ENCODE measurements around the gene IPCEF1.

The IPCEF1 gene

GRCh38 chr6:154356690-154357089, at the start of gene IPCEF1:
Gene IPCEF1, minus strand, starts transcription at chr6:154356803. Its CDS starts 90,856 bp downstream, at chr6:154265947.
- Mint-ChIP-seq H3K9me3 (peaks cover 9% of the 10 kb centered on the region), H3K4me3 (no peak within 1 kb of the TSS), H3K36me3 (ENCODE audit: low read depth) (no peaks in the 10 kb centered on the region), H3K4me1 (ENCODE audit: low read depth) (peaks cover 72% of the 10 kb centered on the region), H3K27me3 (peaks cover 11% of the 10 kb centered on the region), H3K27ac (no peak within 1 kb of the TSS)

DNA sequence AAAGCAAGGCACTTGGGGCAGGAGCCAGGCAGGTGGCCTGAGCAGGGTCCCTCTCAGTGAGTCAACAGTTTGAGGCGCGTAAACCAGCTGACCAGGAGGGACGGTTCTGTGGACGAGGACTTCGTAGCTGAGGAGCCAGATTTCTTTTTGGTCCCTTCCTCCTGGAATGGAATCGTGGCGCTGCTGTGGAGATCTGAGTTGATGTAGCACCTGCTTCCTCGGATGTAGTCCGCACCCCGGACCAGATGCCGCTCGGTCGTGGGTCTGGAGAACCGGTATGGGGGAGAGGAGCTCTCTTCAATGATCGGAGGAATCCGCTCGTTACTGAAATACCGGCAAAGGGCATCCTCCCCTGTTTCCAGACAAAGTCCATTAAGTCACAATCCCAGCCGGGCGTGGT, 49.7 kb upstream of the IPCEF1 start:
- H3K27ac Mint-ChIP-seq, result no peak overlapping the region
- H3K4me1 Mint-ChIP-seq (ENCODE audit: low read depth), result no peaks in the 10 kb centered on the region
- H3K4me3 Mint-ChIP-seq, result no peak overlapping the region
- H3K9me3 Mint-ChIP-seq, result no peaks in the 10 kb centered on the region
- H3K36me3 Mint-ChIP-seq (ENCODE audit: low read depth), result no peaks in the 10 kb centered on the region
- no peaks in the 10 kb centered on the region for H3K27me3 Mint-ChIP-seq

DNA sequence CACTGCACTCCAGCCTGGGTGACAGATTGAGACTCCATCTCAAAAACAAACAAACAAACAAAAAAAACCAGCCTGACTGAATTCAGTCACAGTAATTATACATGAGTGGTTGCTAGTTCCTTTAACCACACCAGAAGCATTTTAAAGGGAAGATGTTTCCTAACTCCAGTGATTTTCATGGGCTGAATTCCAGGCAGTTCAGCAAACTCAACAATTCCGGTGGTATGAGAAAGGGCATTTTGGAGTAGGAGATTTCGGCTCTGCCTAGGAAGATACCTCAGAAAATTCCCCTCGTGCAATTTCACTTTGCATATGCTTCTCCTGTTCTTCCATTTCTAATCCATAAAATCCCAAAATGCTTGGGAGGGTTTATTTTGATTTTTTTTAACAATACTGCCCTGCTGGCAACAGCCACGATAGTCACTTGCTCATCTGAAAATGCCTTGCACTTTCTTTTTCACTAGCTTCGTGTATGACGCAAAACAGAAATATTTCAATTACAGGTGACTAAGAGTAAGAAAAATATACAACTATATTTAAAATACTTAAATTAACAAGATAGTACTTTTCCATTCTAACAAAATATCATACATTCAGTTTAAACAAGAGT, 48.3 kb upstream of the IPCEF1 start:
- no peak overlapping the region for H3K4me3 Mint-ChIP-seq
- H3K4me1 Mint-ChIP-seq (ENCODE audit: low read depth), result no peaks in the 10 kb centered on the region
- no peaks in the 10 kb centered on the region for H3K27me3 Mint-ChIP-seq
- H3K9me3 Mint-ChIP-seq, result no peaks in the 10 kb centered on the region
- no peaks in the 10 kb centered on the region for H3K36me3 Mint-ChIP-seq (ENCODE audit: low read depth)
- H3K27ac Mint-ChIP-seq, result no peak overlapping the region

- no peaks in the 10 kb centered on the region for H3K4me1 Mint-ChIP-seq (ENCODE audit: low read depth)
- H3K4me3 Mint-ChIP-seq, result no peak overlapping the region
- no peaks in the 10 kb centered on the region for H3K27me3 Mint-ChIP-seq
- no peaks in the 10 kb centered on the region for H3K9me3 Mint-ChIP-seq
- no peak overlapping the region for H3K27ac Mint-ChIP-seq
- H3K36me3 Mint-ChIP-seq (ENCODE audit: low read depth), result no peaks in the 10 kb centered on the region
Observed at GRCh38 chr6:154403788-154404187, 47.2 kb upstream of the IPCEF1 start.

- no peak overlapping the region for H3K27ac Mint-ChIP-seq
- no peaks in the 10 kb centered on the region for H3K36me3 Mint-ChIP-seq (ENCODE audit: low read depth)
- H3K4me1 Mint-ChIP-seq (ENCODE audit: low read depth), result no peaks in the 10 kb centered on the region
- no peaks in the 10 kb centered on the region for H3K27me3 Mint-ChIP-seq
- no peak overlapping the region for H3K4me3 Mint-ChIP-seq
- H3K9me3 Mint-ChIP-seq, result no peaks in the 10 kb centered on the region
Observed at GRCh38 chr6:154402081-154402780, 45.6 kb upstream of the IPCEF1 start.

GRCh38 chr6:154399097-154399496, 42.5 kb upstream of the IPCEF1 start:
- Mint-ChIP-seq H3K4me3 (no peak overlapping the region), H3K36me3 (ENCODE audit: low read depth) (no peaks in the 10 kb centered on the region), H3K4me1 (ENCODE audit: low read depth) (no peaks in the 10 kb centered on the region), H3K27ac (no peak overlapping the region), H3K9me3 (no peaks in the 10 kb centered on the region), H3K27me3 (no peaks in the 10 kb centered on the region)

DNA sequence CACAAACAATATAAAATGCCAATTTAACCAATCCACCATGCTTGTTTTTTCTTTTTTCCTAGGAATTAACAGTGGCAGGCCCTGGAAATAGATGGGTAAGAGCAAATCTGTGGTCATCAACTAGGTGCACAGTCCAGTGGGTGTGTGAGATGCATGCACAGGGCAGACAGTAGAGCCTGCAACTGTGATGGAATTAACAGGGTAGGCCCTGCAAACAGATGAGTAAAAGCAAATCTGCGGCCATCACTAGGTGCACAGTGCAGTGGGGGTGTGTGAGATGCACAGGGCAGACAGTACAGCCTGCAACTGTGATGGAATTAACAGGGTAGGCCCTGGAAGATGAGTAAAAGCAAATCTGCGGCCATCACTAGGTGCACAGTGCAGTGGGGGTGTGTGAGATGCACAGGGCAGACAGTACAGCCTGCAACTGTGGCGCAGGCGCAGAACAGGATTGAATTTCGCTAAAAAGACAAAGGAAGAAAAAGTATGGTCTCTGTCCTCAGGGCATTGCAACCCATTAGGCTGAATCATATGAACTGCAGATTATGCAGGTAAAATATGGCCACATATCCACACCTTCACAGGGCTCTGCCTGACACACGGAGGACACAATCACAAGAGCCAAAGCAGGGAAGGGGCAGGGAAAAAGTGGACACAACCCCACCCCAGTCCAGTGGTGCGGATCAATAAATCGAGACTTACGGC, 41.0 kb upstream of the IPCEF1 start:
- no peak overlapping the region for H3K4me3 Mint-ChIP-seq
- H3K9me3 Mint-ChIP-seq, result no peaks in the 10 kb centered on the region
- H3K4me1 Mint-ChIP-seq (ENCODE audit: low read depth), result no peaks in the 10 kb centered on the region
- no peaks in the 10 kb centered on the region for H3K27me3 Mint-ChIP-seq
- no peak overlapping the region for H3K27ac Mint-ChIP-seq
- H3K36me3 Mint-ChIP-seq (ENCODE audit: low read depth), result no peaks in the 10 kb centered on the region

DNA sequence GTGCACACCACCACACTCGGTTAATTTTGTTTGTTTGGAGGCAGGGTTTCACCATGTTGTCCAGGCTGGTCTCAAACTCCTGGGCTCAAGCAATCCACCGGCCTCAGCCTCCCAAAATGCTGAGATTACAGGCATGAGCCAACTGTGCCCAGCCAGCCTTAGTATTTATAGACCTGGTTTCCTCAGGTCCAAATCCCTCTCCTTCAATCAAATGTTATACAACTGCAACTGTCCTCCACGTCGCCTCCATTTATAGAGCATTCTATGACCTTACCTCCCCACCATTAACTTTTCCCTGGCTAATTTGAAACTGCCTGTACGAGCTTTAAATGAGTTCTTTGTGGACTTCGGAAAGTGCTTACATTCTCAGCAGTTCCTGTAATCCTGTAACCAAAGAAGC, 39.3 kb upstream of the IPCEF1 start:
- no peaks in the 10 kb centered on the region for H3K4me1 Mint-ChIP-seq (ENCODE audit: low read depth)
- H3K27me3 Mint-ChIP-seq, result peaks cover 3% of the 10 kb centered on the region
- H3K27ac Mint-ChIP-seq, result no peak overlapping the region
- no peak overlapping the region for H3K4me3 Mint-ChIP-seq
- no peaks in the 10 kb centered on the region for H3K36me3 Mint-ChIP-seq (ENCODE audit: low read depth)
- H3K9me3 Mint-ChIP-seq, result no peaks in the 10 kb centered on the region

DNA sequence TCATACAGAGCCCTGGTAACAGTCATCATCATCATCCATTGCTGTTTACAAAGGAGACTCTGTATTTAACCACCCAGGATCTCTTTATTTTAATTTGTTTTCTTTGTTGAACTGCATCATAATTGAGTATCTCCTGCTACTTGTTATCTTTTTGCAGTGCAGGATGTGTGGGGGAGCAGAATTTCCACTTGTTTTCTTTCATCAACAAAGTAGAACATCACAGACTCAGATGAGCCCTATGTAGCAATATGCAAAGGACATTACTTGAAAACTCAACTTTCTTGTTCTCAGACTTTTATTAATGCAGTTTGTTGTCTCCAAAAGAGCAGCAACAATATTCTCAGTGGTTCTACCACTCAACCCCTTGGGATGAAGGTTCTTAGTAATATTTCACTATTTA, 38.7 kb upstream of the IPCEF1 start:
- Mint-ChIP-seq H3K9me3 (no peaks in the 10 kb centered on the region), H3K27ac (no peak overlapping the region), H3K27me3 (peaks cover 3% of the 10 kb centered on the region), H3K4me3 (no peak overlapping the region), H3K4me1 (ENCODE audit: low read depth) (no peaks in the 10 kb centered on the region), H3K36me3 (ENCODE audit: low read depth) (no peaks in the 10 kb centered on the region)

DNA sequence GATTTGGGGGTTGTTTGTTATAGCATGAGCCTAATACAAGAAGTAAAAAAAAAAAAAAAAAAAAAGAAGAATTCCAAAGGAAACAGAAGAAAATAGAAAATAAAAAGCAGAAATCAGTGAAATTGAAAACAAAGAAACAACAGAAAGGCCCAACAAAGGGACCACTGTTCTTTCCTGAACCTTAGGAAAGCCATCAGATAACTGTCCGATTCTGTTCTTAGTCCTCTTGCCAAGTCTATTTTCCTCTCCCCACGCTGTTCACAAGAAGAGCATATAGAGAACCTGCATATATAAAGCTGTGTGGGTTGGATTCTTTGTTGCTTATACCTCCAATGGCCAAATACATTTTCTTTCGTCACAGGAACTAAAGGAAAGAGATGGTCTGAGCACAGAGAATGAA, 38.0 kb upstream of the IPCEF1 start:
- no peaks in the 10 kb centered on the region for H3K36me3 Mint-ChIP-seq (ENCODE audit: low read depth)
- H3K4me1 Mint-ChIP-seq (ENCODE audit: low read depth), result no peaks in the 10 kb centered on the region
- no peak overlapping the region for H3K4me3 Mint-ChIP-seq
- peaks cover under 1% of the 10 kb centered on the region for H3K9me3 Mint-ChIP-seq
- H3K27ac Mint-ChIP-seq, result no peak overlapping the region
- peaks cover 7% of the 10 kb centered on the region for H3K27me3 Mint-ChIP-seq

- Mint-ChIP-seq H3K36me3 (ENCODE audit: low read depth) (no peaks in the 10 kb centered on the region), H3K27me3 (peaks cover 30% of the 10 kb centered on the region), H3K9me3 (peaks cover 8% of the 10 kb centered on the region), H3K4me1 (ENCODE audit: low read depth) (no peaks in the 10 kb centered on the region), H3K4me3 (no peak overlapping the region), H3K27ac (no peak overlapping the region)
Observed at GRCh38 chr6:154390034-154390433, 33.4 kb upstream of the IPCEF1 start.

GRCh38 chr6:154388803-154389202, 32.2 kb upstream of the IPCEF1 start:
- Mint-ChIP-seq H3K27ac (no peak overlapping the region), H3K4me3 (no peak overlapping the region), H3K36me3 (ENCODE audit: low read depth) (no peaks in the 10 kb centered on the region), H3K27me3 (peaks cover 30% of the 10 kb centered on the region), H3K9me3 (peaks cover 8% of the 10 kb centered on the region), H3K4me1 (ENCODE audit: low read depth) (no peaks in the 10 kb centered on the region)

DNA sequence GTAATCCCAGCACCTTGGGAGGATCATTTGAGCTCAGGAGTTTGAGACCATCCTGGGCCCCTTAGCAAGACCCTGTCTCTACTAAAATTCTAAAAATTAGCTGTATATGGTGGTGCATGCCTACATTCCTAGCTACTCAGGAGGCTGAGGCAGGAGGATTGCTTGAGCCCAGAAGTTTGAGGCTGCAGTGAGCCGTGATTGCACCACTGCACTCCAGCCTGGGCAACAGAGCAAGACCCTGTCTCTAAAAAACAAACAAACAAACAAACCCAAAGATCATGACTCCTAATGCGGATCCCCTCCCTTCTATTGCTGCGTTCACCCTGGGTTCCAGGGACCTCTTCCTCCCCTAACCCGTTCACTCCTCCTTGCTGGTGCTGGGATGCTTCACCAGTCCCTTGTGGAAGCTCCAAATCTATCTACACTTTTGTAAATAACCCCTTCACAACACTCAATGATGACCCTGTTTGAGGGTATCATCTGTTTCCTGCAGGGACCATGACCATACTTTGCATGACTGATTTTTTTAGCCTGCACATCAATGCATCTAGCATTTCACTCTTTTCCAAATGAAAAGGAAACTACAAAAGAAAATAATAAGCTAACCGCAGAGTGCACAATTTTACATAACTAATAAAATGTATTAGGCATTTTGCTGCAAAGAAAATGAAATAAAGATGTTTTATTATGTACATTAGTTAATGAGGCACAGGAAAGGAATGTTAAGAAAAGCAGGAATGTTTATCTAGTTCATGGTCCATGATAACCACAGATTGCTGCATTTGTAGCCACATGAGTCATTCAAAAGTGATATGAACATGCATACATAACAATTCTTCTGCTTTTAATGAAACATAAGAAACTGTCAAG, 30.5 kb upstream of the IPCEF1 start:
- peaks cover 8% of the 10 kb centered on the region for H3K9me3 Mint-ChIP-seq
- no peaks in the 10 kb centered on the region for H3K36me3 Mint-ChIP-seq (ENCODE audit: low read depth)
- no peak overlapping the region for H3K4me3 Mint-ChIP-seq
- H3K4me1 Mint-ChIP-seq (ENCODE audit: low read depth), result no peaks in the 10 kb centered on the region
- peaks cover 30% of the 10 kb centered on the region for H3K27me3 Mint-ChIP-seq
- H3K27ac Mint-ChIP-seq, result no peak overlapping the region

DNA sequence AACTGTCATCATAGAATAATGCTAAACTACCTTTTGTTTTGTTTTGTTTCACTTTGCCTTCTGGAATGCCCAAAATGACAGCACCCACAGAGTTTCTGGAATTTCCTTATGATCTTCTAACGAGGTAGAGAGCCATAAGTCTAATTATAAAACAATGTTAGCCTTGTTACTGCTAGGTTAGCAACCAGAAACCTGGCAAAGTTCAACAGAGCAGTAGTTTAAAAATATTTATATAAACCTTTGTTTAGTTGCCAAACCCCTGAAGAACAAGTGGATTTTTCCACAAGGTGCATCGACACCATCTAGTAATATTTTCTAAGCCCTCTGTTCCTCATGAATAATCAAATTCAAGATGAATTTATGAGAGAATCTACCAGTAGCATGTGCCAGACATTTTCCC, 27.6 kb upstream of the IPCEF1 start:
- Mint-ChIP-seq H3K9me3 (peaks cover 4% of the 10 kb centered on the region), H3K27ac (no peak overlapping the region), H3K36me3 (ENCODE audit: low read depth) (no peaks in the 10 kb centered on the region), H3K4me1 (ENCODE audit: low read depth) (no peaks in the 10 kb centered on the region), H3K27me3 (peaks cover 20% of the 10 kb centered on the region), H3K4me3 (no peak overlapping the region)

GRCh38 chr6:154383273-154383672, 26.7 kb upstream of the IPCEF1 start:
- H3K4me3 Mint-ChIP-seq, result no peak overlapping the region
- no peaks in the 10 kb centered on the region for H3K9me3 Mint-ChIP-seq
- H3K27ac Mint-ChIP-seq, result no peak overlapping the region
- no peaks in the 10 kb centered on the region for H3K4me1 Mint-ChIP-seq (ENCODE audit: low read depth)
- H3K27me3 Mint-ChIP-seq, result peaks cover 12% of the 10 kb centered on the region
- H3K36me3 Mint-ChIP-seq (ENCODE audit: low read depth), result no peaks in the 10 kb centered on the region
